Glutamatergic neuron (in vitro differentiated cells): Measurements from ENCODE around the gene GALNT9. TPM values are rescaled to one million over a fixed set of nuclear protein-coding genes. Genes with fewer than 3 reads are reported as not detected.
"Not testable (repeated sequence)": the region's sequence is repeated elsewhere in the genome, so short reads cannot be mapped to it uniquely, and the experiment has no call there.

Source experiments
- DNase-seq: peaks from one replicate; pipeline ENCODE4 v3.0.0; 2022
- H3K27ac Mint-ChIP-seq: one replicate; pipeline ENCODE4 v1.8.0; 2020; ENCODE audit warnings: mild to moderate bottlenecking, mixed read lengths, inconsistent platforms; ENCODE audit not compliant: unreplicated experiment
- H3K27me3 Mint-ChIP-seq: one replicate; pipeline ENCODE4 v1.8.0; 2020; ENCODE audit warnings: mild to moderate bottlenecking, moderate library complexity, mixed read lengths, inconsistent platforms; ENCODE audit not compliant: unreplicated experiment
- H3K36me3 Mint-ChIP-seq: one replicate; pipeline ENCODE4 v1.8.0; 2020; ENCODE audit warnings: mild to moderate bottlenecking, mixed read lengths, inconsistent platforms; ENCODE audit not compliant: unreplicated experiment
- H3K4me1 Mint-ChIP-seq: one replicate; pipeline ENCODE4 v1.8.0; 2020; ENCODE audit warnings: mild to moderate bottlenecking, low read depth, mixed read lengths, inconsistent platforms; ENCODE audit not compliant: unreplicated experiment
- H3K4me3 Mint-ChIP-seq: one replicate; pipeline ENCODE4 v1.8.0; 2020; ENCODE audit warnings: mild to moderate bottlenecking, mixed read lengths, inconsistent platforms; ENCODE audit not compliant: unreplicated experiment
- H3K9me3 Mint-ChIP-seq: one replicate; pipeline ENCODE4 v1.8.0; 2020; ENCODE audit warnings: mild to moderate bottlenecking, moderate library complexity, mixed read lengths, inconsistent platforms; ENCODE audit not compliant: unreplicated experiment
- CTCF ChIP-seq: fragments of 200-600 bp; sonication (generic); IDR thresholded peaks from one replicate; pipeline ENCODE4 v1.5.0; 2021; ENCODE audit not compliant: partially characterized antibody, unreplicated experiment
- total RNA-seq: library from RNA; stranded (reverse); fragmentation: NEBNext Ultra II Directional; extraction: Animal tissue kit (Norgen Biotek cat#: 25700); gene quantifications from one replicate; pipeline ENCODE4 v1.2.1, GENCODE V29; 2021; ENCODE audit not compliant: unreplicated experiment

The GALNT9 gene
- total RNA-seq, 1 donor from 2014 or later = 13.7 TPM

DNA sequence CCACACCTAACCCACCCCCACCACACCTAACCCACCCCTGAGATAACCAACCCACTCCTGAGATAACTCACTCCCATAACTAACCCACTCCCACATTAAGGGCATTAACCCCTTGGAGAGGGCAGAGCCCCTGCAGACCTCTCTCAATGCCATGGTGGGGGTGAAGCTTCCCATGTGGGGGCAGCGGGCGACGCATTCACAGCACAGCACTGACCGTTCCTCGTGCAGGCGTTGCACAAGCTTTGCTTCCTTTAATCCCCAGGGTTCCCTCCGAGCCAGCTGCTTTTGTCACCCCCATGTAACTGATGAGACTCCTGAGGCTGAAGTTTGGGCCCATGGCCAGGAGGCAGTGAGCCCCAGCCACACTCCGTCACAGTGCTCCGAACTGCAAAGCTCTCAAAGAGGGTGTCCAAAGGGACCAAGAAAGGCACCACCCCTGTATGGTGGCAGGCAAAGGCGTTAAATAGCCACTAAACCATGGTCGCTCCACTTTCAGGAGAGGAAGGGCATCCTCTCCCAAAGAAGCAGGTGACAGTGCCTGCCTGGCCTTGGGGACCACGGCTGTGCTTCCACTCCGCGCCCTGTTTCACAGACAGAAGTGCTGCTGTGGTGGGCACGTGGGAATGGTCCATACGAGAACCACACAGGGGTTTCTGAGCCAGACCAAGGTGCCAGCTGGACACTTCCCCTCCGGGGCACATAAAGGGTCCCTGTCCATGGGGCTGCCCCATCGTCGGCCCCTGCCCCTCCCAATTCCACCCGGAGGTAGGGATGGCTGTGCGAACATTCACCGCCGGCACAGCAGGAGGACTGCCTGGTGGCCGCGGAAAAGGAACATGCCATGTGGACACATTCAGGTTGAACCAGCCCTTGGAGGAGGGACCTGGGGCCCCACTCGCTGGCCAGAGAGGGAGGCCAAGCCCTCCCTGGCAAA, 28.3 kb downstream of the GALNT9 start:
- Mint-ChIP-seq H3K27ac (no peak overlapping the region), H3K27me3 (peaks cover 2% of the 10 kb centered on the region), H3K4me3 (no peak overlapping the region), H3K4me1 (no peaks in the 10 kb centered on the region), H3K9me3 (peaks cover 4% of the 10 kb centered on the region), H3K36me3 (no peaks in the 10 kb centered on the region)
- no peak for TF ChIP-seq CTCF
- peak; percentile 59 for DNase-seq

DNA sequence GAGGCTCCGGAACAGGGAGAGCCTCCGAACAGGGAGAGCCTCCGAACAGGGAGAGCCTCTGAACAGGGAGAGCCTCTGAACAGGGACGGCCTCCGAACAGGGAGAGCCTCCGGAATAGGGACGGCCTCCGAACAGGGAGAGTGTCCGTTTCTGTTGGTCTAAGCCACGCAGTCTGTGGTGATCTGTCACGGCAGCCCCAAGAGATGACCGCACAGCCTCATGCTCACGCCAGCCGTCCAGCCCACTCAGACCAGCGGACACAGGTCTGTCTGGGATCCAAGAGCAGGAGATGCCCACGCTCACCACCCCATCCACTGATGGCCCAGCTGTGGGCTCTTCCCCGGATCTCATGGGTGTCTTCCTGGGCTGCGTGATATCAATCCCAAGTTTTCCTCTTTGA, 33.3 kb downstream of the GALNT9 start:
- Mint-ChIP-seq H3K27ac (no peak overlapping the region), H3K9me3 (peaks cover 7% of the 10 kb centered on the region), H3K27me3 (peaks cover 7% of the 10 kb centered on the region)

DNA sequence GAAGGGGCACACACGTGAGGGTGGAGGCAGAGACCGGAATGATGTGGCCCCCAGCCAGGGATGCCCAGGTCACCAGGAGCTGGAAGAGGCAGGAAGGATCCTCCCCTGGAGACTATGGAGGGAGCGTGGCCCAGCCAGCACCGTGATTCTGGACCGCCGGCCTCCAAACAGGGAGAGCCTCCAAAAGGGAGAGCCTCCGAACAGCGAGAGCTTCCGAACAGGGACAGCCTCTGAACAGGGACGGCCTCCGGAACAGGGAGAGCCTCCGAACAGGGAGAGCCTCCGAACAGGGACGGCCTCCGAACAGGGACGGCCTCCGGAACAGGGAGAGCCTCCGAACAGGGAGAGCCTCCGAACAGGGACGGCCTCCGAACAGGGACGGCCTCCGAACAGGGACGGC, 33.8 kb downstream of the GALNT9 start:
- H3K4me1 Mint-ChIP-seq, H3K9me3 Mint-ChIP-seq, H3K36me3 Mint-ChIP-seq, H3K4me3 Mint-ChIP-seq, H3K27me3 Mint-ChIP-seq, DNase-seq, H3K27ac Mint-ChIP-seq: not testable (repeated sequence)

More for the DNA sequence above, 33.3 kb downstream of the GALNT9 start:
- no peak overlapping the region for H3K4me3 Mint-ChIP-seq
- no peaks in the 10 kb centered on the region for H3K36me3 Mint-ChIP-seq
- no peak for TF ChIP-seq CTCF
- DNase-seq = peak; percentile 5
- no peaks in the 10 kb centered on the region for H3K4me1 Mint-ChIP-seq

- Mint-ChIP-seq H3K27me3 (peaks cover 7% of the 10 kb centered on the region), H3K4me3 (no peak overlapping the region), H3K36me3 (no peaks in the 10 kb centered on the region), H3K9me3 (peaks cover 7% of the 10 kb centered on the region), H3K27ac (no peak overlapping the region), H3K4me1 (no peaks in the 10 kb centered on the region)
- no peak for TF ChIP-seq CTCF
- DNase-seq = no peak
These were observed 34.3 kb downstream of the GALNT9 start for GRCh38 chr12:132295101-132295526.

DNA sequence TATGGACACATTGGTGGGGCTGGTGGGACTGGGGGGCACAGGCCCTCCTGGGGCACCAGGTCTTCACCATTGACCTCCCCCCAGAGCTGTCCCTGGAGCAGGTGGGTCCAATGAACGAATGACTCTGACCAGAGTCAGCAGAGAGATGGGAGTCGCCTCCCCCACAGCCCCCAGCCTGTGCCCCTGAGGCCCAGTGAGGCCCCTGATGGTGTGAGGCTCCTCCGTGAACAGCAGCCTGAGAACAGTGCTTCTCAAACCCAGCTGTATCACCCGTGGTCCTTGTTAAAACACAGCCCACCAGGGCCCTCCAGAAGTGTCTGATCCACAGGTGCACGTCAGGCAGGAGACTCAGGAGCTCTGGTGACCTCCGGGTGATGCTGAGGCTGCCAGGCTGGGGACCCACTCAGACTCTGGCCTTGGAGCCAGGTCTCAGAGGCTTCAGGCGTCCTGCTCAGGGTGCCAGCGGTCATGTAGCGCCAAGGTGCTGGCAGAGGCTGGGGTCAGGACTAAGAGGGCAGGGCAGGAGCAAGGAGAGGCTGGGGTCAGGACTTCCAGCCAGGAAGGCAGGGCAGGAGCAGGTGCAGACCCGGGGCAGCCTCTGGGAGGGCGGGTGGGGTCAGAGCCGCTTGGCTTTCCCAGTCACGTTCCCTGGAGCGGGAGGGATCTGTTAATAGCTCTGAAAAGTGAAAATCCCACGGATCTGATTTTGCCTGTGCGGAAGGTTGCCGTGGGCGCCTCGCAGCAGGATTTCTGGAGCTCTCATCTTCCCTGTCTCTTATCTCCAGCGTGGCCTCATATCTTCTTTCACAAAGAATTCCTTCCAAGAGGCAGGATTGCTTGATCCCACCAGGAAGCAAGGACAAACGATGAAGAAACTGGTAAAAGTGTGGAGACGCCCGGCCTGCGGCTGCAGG, 35.0 kb downstream of the GALNT9 start:
- DNase-seq = peak; percentile 7
- Mint-ChIP-seq H3K9me3 (peaks cover 7% of the 10 kb centered on the region), H3K4me3 (no peak overlapping the region), H3K27ac (no peak overlapping the region), H3K36me3 (no peaks in the 10 kb centered on the region), H3K4me1 (no peaks in the 10 kb centered on the region), H3K27me3 (peaks cover 7% of the 10 kb centered on the region)
- TF ChIP-seq CTCF = no peak
